ENCODE results near the gene GAR1. TPM values are rescaled to one million over a fixed set of nuclear protein-coding genes. Genes with fewer than 3 reads are reported as not detected.
"Not testable (repeated sequence)": the region's sequence is repeated elsewhere in the genome, so short reads cannot be mapped to it uniquely, and the experiment has no call there.

The GAR1 gene
- polyA plus RNA-seq (ENCODE audit: insufficient read length), result 28.1 TPM

DNA sequence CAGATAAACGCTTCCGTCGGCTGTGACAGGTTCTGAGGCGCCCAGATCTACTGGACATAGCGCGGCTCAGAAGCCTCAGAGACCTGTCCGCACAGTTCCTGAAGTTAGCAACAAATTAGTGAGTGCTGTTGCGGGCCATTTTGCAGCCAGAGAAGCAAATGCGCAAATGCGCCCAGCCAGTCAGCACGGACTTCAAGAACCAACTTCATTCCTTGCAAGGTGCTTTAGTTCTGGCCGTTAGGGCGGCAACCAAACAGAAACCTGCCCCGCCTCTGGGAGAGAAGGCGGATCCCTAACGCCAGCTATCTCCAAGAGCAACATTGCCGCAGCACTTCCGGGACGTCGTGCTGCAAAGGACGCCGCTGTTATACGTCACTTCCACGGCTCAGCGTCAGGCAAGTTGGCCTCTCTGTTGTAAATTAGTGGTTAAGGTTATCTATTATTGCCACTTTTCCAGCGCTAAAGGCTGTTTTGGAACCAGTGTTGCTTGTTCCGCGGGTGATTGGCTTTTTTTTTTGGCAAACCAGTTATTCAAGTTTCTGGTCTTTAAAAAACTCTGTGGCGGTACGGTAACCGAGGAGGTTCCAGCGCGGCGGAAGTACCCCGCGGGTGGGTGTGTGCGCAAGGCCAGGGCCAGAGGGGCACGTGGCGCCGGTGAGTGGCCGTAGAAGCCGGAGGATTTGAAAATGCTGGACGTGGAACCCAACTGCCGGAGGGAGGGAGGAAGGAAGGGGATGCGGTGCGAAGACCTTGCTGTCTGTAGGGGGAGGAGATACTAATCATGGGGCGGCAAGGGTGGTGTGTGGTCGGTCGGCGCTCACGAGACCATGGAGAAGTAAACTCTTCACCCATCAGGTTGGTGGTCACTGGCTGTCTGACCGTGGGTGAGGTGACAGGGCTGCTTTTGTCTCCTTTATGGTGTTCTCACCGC is at the start of gene GAR1:
Gene GAR1, plus strand, starts transcription at position 612 of the 931 bp plus-strand sequence. CDS start 403 bp downstream, outside the sequence.
- peak; percentile 91 for DNase-seq (ENCODE audit: low read depth)

DNA sequence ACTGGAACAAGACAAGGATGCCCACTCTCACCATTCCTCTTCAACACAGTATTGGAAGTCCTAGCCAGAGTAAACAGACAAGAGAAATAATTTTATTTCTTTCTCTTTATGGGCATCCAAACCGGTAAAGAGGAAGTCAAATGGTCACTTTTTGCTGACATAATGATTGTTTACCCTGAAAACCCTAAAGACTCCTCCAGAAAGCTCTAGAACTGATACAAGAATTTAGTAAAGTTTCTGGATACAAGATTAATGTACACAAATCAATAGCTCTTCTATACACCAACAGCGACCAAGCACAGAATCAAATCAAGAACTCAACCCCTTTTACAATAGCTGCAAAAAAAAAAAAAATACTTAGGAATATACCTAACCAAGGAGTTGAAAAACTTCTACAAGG is 33.5 kb upstream of the GAR1 start:
- not testable (repeated sequence) for DNase-seq (ENCODE audit: low read depth)

GRCh38 chr4:109786846-109787245 is 28.7 kb upstream of the GAR1 start:
- no peak for DNase-seq (ENCODE audit: low read depth)

DNA sequence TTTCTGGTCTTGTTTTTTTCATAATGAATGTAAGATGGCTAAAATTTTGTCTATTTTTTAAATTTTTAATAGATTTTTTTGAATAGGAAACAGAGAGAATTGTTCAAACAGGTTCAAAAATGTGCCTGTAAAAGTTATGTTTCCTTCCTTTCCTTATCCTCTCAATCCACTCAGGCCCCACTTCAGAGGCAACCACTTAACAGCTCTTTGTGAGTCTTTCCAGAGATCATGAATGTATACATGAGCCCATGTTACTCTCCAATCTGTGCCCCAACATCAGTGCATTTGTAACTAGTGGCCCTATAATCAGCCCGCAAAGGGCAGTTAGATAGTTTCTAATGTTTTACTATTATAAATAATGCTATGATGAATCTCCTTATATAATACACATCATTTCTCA is 27.8 kb upstream of the GAR1 start:
- DNase-seq (ENCODE audit: low read depth), result no peak

- no peak for DNase-seq (ENCODE audit: low read depth)
Measured at GRCh38 chr4:109795059-109795458, 20.5 kb upstream of the GAR1 start.

DNA sequence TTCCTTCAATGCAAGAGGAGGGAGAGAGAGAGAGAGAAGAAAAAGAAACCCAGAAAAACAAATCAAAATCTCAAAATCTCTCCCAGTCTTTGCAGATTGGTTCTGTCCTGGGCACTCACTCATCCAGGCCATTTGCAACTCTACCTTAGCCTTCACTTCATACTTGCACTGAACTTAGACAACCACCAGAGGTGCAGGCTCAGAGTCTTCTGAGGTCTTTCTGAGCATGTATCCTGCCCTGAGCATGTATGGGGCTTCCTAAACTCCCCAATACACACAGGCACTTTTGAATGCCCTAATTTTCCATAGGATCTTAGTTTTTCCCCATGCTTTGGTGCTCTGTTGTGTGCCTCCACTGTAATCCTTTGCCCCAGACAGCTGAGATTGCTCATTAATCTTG is 16.7 kb upstream of the GAR1 start:
- DNase-seq (ENCODE audit: low read depth), result no peak

GRCh38 chr4:109801099-109801789 is 14.3 kb upstream of the GAR1 start:
- no peak for DNase-seq (ENCODE audit: low read depth)

DNA sequence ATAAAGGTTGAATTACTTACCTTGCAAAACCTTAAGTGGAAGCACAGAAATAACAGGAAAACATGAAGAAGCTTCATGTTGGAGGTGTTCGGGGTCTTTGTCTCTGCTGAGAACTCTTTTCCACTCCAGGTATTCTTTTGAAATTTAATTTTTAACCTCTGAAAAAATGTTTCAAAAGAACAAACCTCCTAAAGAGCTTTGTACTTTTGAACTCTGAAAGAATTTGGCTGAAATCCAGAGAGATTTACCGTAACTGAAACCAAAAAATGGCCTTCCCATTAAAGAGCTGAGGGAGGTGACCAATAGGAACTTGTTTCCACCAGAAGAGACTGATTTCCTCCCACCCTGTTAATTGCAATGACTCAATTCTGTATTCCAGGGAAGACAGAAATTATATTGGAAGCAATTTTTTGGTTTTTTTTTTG is 13.7 kb upstream of the GAR1 start, which contains the start of gene CFI:
Gene CFI, minus strand, starts transcription at position 105 of the 425 bp plus-strand sequence. Its CDS starts 28 bp downstream, at position 77.
- DNase-seq (ENCODE audit: low read depth), result no peak

DNA sequence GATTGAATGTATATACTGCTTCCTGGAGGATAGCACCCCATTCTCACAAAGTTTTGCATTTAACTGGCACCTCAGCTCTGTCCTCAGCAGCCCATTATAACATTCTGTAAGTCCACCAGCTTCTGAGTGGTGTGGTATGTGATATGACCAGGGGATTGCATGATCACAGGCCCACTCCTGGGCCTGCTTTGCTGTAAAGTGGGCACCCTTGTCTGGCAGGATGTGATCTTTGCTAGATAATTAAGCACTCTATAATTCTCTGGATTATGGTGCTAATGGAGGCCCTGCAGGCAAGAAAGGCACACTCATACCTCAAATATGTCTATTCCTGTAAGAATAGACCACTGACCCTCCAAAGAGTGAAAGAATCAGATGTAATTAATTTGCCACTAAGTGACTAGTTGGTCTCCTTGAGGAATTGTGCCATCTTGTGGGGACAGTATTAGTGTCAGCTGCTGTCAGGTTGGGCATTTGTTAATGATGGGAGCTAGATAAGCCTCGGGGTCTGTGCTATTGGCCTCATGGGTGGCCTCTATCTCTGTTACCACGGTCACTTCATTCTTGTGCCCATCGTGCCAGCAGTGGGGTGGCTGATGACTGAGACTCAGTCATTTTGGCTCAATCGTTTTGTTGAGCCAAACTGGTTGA is 11.5 kb upstream of the GAR1 start:
- DNase-seq (ENCODE audit: low read depth), result no peak

DNA sequence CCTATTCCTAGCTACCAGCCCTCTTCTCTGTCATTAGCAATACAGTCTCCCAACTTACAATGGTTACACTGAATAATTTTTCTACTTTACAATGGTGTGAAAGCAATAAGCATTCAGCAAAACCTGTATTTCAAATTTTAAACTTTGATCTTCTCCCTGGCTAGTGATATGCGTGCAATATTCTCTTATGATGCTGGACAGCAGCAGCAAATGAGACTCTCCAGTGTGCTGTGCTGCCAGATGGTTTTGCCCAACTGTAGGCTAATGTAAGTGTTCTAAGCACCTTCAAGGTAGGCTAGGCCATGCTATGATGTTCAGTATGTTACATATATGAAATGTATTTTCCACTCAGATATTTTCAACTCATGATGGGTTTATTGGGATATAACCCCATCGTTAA is 5.9 kb upstream of the GAR1 start:
- DNase-seq (ENCODE audit: low read depth), result no peak

GRCh38 chr4:109810552-109811387 is 4.8 kb upstream of the GAR1 start:
- DNase-seq (ENCODE audit: low read depth), result no peak

DNA sequence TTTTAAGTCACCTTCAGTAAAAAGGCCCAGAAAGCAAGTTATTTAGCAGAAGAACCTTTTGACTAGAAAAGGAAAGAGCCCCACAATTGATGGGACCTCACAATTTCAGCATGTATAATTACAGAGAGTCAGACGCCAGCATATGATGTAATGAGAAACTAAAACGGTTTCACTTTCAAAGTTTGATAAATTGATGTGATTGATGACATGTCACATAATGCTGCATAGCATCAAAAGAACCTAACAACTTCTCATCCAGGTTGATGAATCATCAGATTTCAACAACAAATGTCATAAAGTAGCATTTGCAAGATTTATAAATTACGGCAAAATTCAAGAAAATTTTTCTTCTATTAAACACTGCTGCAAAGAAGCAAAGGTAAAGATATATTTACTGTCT is 3.9 kb upstream of the GAR1 start:
- DNase-seq (ENCODE audit: low read depth), result no peak

DNA sequence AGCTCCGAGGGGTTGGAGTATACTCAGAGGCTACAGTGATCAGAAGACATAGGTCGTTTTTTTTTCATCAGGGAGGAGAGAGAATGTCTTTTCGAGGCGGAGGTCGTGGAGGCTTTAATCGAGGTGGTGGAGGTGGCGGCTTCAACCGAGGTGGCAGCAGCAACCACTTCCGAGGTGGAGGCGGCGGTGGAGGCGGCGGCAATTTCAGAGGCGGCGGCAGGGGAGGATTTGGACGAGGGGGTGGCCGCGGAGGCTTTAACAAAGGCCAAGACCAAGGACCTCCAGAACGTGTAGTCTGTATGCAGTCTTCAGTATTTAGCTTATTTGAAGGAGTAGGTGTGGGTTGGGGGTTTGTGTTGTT is 500 bp downstream of the GAR1 start:
- no peak for DNase-seq (ENCODE audit: low read depth)

- no peak for DNase-seq (ENCODE audit: low read depth)
Measured at GRCh38 chr4:109816894-109817293, 1.3 kb downstream of the GAR1 start.

GRCh38 chr4:109818268-109818667 is 2.7 kb downstream of the GAR1 start:
- DNase-seq (ENCODE audit: low read depth), result no peak

GRCh38 chr4:109820563-109820962 is 5.0 kb downstream of the GAR1 start:
- DNase-seq (ENCODE audit: low read depth), result no peak

GRCh38 chr4:109821185-109821584 is 5.6 kb downstream of the GAR1 start:
- DNase-seq (ENCODE audit: low read depth), result no peak

GRCh38 chr4:109826719-109827118 is 11.2 kb downstream of the GAR1 start:
- DNase-seq (ENCODE audit: low read depth), result no peak

- no peak for DNase-seq (ENCODE audit: low read depth)
Measured at GRCh38 chr4:109827672-109828071, 12.1 kb downstream of the GAR1 start, which contains the start of gene RRH. TSS of gene RRH (plus strand) at chr4:109827972. CDS start at chr4:109828028, 56 bp downstream.

GRCh38 chr4:109833756-109834155 is 18.2 kb downstream of the GAR1 start:
- DNase-seq (ENCODE audit: low read depth), result no peak

GRCh38 chr4:109836985-109837384 is 21.4 kb downstream of the GAR1 start:
- DNase-seq (ENCODE audit: low read depth), result no peak
